NCI-H1105 treated with DMSO at 0.1 percent for 48 hours (cell line): ENCODE results near the gene ZNF70.
A peak's percentile ranks its signal among the peaks of the same experiment; 100 is the strongest.

Experiments
- DNase-seq: peaks from one replicate; lab custom pipeline; 2025; lab: John Stamatoyannopoulos, UW

Gene ZNF70

GRCh38 chr22:23716811-23717801 is 33.8 kb downstream of the ZNF70 start:
- peak; percentile 78 for DNase-seq

GRCh38 chr22:23715806-23716375 is 35.0 kb downstream of the ZNF70 start:
- no peak for DNase-seq

- DNase-seq = no peak
Measured at GRCh38 chr22:23714596-23715578, 36.0 kb downstream of the ZNF70 start.

- no peak for DNase-seq
Measured at GRCh38 chr22:23713696-23714595, 37.0 kb downstream of the ZNF70 start.

DNA sequence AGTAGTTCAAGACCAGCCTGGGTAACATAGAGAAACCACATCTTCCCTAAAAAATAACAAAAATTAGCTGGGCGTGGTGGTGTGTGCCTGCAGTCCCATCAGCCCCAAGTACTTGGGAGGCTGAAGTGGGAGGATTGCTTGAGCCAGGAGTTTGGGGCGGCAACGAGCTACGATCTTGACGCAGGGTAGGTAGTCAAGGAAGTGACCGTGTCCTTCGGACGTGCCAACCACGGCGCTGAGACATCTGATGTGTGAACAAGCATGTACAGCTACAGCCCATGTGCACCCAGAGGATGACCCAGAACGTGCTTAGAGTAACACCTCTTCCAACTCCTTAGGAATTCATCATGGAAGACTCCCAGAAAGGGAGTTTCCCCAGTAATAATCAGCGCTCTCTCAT is 38.7 kb downstream of the ZNF70 start:
- DNase-seq = no peak

DNA sequence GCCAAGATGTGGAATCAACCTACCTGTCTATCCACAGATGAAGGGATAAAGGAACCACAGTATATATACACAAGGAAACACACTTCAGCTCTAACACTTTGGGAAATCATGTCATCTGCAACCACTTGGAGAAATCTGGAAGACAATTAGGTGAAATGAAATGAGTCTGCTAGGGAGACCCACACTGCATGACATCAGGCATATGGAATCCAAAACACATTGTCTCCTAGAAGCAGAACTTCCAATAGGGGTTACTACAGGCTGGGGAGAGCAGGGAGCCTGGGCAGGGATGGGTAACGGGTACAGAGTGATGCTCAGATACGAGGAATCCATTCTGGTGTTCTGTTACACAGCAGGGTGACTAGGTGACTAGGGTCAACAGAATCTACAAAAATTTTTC is 41.8 kb downstream of the ZNF70 start:
- DNase-seq = no peak

DNA sequence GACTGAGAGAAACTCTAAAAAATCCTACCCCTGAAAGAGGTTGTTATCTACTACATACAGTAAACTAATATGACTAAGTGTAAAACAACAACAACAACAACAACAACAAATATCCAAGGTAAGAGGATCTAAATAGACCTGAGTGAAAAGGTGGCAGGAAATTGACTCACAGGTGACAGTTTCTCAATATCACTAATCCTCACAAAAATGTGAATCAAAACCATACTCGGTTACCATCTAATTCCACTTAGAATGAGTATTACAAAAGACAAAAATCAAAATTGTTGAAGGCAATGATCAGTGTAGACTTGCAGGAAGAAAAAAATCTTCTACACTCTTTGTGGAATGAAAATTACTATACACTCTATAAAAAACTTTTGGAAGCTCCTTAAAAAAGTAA is 42.6 kb downstream of the ZNF70 start:
- no peak for DNase-seq

GRCh38 chr22:23705358-23705757 is 45.6 kb downstream of the ZNF70 start:
- no peak for DNase-seq

DNA sequence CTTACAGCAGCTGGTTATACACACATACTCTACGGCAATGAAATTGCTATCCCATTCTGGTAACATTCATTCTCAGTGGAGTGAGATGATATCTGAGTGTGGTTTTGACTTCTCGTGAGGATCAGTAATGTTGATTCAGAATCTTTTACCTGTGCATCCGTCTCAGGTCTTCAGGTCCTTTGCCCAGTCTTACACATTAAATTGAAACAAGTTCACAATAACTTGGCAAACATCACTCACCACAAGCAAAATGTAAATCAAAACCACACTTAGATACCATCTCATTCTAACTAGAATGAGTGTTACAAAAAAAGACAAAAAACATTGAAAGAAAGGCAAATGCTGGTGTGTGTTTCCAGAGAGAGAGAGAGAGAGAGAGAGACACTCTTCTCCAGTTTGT is 46.1 kb downstream of the ZNF70 start:
- DNase-seq = no peak

DNA sequence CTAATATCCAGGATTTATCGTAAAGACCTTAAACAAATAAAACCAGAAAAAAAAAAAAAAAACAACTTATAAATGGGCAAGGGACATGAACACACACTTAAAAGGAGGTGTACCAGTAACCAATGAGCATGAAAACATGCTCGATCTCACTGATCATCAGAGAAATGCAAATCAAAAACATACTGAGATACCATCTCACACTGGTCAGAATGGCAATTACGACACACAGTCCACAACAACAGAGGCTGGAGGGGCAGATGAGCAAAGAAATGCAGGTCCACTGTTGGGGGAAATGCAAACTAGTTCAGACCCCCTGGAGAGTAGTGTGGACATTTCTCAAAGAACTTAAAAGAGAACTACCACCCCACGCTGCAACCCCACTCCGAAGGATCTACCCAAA is 46.9 kb downstream of the ZNF70 start:
- DNase-seq = no peak

- DNase-seq = no peak
Measured at GRCh38 chr22:23700706-23701105, 50.2 kb downstream of the ZNF70 start.

DNA sequence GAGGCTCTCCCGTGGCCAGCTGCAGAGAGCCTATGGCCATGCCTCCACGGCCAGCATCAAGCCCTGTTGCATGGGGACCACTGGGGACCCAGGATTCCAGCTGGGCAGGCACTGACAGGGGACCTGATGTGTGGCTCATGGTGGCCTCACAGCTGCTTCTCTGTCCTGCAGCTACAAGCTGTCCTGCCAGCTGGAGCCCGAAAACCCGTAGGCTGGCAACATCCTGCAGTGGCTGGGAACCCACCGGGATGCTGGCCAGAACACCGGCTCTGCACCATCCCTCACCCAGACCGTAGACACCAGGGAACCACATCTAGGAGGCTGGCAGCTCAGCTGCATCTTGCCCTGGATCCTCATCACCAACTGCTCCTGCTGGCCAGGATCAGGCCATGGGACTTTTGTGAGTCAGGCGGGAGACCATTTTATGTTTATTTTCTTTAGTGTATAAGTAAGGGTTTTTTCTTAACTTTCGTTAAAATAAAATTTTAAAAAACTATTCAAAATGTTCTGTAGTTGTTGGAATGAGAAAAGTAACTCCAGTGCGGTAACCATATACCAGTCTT is 52.2 kb downstream of the ZNF70 start:
- DNase-seq = no peak

- no peak for DNase-seq
Measured at GRCh38 chr22:23698094-23698493, 52.8 kb downstream of the ZNF70 start.

DNA sequence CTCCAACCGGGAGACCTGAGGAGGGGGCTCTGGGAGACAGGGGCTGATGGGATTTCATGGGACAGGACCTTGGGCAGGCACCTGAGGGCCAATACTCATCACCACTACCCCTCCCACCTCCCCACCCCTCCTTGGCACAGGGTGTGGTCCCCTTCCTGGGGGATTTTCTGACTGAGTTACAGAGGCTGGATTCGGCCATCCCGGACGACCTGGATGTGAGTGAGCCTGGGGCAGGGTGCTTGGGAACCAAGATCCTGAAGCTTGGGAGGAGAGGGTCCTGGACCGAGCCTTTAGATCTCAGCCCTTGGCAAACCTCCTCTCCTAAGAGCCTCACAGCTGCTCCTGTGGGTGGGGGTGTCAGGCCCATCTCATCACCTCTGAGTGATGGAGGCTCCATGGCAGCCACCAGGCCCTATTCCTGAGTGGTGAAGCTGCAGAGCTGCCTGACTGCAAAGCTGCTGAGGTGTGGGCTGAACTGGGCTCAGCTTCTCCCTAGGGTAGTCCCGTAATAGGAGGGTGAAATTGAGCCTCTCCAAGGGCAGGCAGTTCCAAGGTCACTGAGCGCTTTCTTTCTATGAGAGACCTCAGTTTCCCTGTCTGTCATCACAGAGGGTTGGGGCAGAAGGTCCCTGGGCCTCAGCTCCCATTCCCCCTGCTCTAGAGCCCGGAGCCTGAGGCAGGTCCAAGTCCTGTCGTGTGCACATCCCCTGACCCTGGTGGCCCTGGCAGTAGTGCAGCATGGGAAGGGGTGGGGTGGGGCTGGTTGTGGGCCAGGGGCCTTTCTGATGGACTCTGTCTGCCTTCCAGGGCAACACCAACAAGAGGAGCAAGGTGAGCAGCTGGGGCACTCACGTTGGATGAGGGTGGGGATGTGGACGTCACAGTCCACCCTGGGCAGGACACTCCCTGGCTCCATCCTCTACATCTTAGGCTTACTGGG is 53.6 kb downstream of the ZNF70 start:
- no peak for DNase-seq

DNA sequence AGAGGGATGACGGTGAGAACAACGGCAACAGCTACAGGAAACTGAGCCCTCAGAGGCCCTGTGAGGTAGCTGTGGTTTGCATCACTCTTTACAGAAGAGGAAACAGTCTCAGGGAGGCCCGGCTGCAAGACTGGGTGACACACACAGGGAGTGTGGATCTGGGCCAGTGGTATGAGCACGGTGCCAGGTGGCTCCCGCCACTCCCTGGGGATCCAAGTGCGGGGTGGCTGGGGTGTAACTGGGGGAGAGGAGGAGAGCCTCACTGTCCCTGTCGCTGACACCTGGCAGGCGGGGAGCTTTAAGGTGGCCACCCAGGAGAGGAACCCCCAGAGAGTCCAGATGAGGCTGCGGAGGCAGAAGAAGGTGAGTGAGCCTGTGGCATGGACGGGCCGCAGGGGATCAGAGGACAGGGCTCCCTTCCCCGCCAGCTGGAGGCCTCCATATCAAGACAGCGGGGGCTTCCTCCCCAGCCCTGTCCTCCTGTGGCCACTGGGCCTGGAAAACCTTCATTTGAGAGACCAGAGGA is 54.5 kb downstream of the ZNF70 start:
- no peak for DNase-seq

DNA sequence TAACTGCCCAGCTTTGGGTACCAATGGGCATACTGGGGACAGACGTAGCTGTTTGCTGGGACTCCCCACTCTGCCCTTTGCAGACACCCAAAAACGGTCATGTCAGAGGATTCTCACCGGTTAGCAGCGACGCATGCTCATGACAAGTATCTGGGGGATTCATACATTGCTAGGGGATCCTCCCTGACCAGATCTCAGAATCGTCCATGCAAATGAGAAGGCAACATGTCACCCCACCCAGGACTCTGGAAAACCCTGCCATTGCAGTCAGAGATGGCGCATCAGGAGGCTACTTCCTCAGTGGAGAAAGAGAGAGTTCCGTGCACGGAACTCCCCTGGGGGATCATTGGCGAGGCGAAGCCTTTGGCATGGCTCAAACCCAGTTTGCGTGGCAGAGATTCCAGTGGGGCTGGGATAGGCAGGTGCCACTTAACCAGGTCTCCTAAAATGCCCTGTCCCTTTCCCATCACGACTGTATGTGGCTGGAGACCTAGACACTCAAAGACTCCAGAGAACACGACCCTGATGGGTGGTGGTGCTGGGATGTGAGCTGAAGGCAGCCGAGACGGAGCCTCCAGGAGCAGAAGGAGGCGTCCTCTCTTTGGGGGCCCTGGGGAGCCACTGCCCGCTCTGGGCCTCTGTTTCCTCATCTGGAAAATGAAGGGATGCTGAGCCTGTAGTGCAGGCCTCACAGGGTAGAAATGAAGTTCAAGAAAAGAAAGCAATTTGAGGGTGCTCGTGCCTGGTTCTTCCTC is 55.2 kb downstream of the ZNF70 start:
- DNase-seq = no peak

DNA sequence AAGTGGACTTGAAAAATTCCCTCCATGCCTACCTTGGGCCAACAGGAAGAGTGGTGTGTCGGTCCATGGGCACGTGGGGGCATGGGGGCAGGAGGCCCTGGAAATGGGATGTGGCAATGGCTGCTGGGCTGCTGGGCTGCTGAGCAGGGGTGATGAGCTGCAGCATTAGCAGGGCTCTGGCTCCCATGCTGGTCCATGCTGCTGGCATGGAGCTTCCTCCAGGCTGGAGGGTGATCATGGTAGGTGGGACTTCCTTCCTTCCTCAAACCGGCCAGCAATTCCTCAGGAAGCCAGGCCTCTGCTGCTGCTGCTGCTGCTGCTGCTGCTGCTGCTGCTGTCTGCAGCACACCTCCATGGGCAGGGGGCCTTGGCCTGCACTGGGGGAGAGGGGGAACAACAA is 55.8 kb downstream of the ZNF70 start:
- no peak for DNase-seq

DNA sequence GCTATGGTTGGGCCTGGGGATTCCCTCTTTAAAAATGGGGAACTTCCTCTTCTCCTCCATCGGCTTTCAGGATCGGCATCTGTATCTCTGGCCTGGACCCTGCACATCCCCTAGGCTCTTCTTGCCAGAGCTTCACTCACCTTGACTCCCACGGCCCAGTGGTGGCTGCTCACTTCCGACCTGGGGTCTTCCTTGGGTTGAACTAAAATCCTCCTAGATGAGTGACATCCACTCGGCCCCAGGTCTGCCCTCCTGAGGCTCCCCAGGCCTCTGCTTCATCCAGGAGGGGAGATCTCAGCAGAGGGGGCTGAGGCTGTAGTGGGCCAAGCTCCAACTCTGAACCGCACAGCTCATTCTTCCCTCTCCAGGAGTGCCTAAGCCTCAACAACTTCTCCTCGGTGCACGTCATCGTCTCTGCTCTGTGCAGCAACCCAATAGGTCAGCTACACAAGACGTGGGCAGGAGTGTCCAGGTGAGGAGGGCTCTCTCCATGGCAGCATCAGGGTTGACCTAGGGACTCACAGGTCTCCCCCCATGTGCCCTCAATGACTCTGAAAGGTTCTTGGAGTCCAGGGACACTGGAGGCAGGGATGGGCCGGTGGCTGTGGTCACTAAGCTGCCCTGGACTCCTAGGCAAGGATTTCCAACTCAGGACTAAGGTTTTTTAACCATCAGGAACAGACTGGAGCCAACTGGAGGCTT is 56.8 kb downstream of the ZNF70 start:
- DNase-seq = no peak
